HepG2 (cell line): ENCODE data around the gene NAV2. TPM values are rescaled to one million over a fixed set of nuclear protein-coding genes. Genes with fewer than 3 reads are reported as not detected.
A peak's percentile ranks its signal among the peaks of the same experiment; 100 is the strongest.

Experiments
- ATAC-seq: fragments of 200-7000 bp; cut with Tn5 transposase; 3 replicates; pipeline ENCODE4 v1.9.1; 2020; ENCODE audit warnings: mild to moderate bottlenecking, moderate library complexity
- BruUV-seq: library from RNA; stranded (reverse); fragments of 400-500 nt; replicated peaks from 2 replicates; lab custom pipeline; 2021; lab: Mats Ljungman, UMichigan
- CTCF ChIA-PET: fragments of 300-600 bp; formaldehyde crosslinking; extraction: SDS; loops from one replicate; lab custom pipeline; 2021; ENCODE audit warnings: low total read pairs, inconsistent platforms, low intra/inter-chr PET ratio; lab: Yijun Ruan, JAX
- POLR2A ChIA-PET: fragments of 350-600 bp; sonication (Branson Sonifier 250); formaldehyde crosslinking; loops from one replicate; lab custom pipeline; 2020; ENCODE audit warnings: antibody characterized with exemption, inconsistent platforms; lab: Yijun Ruan, JAX
- DNase-seq: peaks from one replicate; pipeline ENCODE4 v3.0.0-alpha.2; 2015; ENCODE audit warnings: low spot score
- FAIRE-seq: peaks from 3 replicates; lab custom pipeline; 2011; peaks lifted over from hg19 to GRCh38; lab: Jason Lieb, UNC
- H2AFZ ChIP-seq: one replicate; pipeline ENCODE4 v1.6.1; 2011; ENCODE audit warnings: low read length, inconsistent platforms
- H3K27ac ChIP-seq: fragments of 300-600 bp; 3 replicates; pipeline ENCODE4 v1.8.0; 2011; ENCODE audit warnings: mixed run types, mild to moderate bottlenecking, mixed read lengths, low read length, inconsistent platforms; ENCODE audit not compliant: insufficient read depth; ENCODE audit errors: extremely low read length
- H3K27me3 ChIP-seq, 2 experiments: fragments of 200-600 bp in 1 of 2; 2 replicates in 1 of 2; 3 replicates in 1 of 2; pipeline versions ENCODE4 v1.6.0 to v1.8.0; 2011; ENCODE audit warnings: low read length in 2 of 2, mild to moderate bottlenecking in 2 of 2, moderate library complexity in 2 of 2, inconsistent platforms in 1 of 2; ENCODE audit not compliant: insufficient read depth in 2 of 2, control insufficient read depth in 1 of 2
- H3K36me3 ChIP-seq, 2 experiments: fragments of 200-600 bp in 1 of 2; replicated peaks in 1 of 2; 2 replicates in 1 of 2; 3 replicates in 1 of 2; pipeline versions ENCODE4 v1.5.1 to v1.8.0; 2011; ENCODE audit warnings: low read length in 2 of 2, inconsistent platforms in 1 of 2; ENCODE audit not compliant: insufficient read depth in 2 of 2, control insufficient read depth in 1 of 2
- H3K4me1 ChIP-seq: 2 replicates; pipeline ENCODE4 v1.5.1; 2012; ENCODE audit warnings: low read length, inconsistent platforms; ENCODE audit not compliant: insufficient read depth
- H3K4me2 ChIP-seq: 2 replicates; pipeline ENCODE4 v1.6.0; 2011; ENCODE audit warnings: low read depth, low read length, inconsistent platforms
- H3K4me3 ChIP-seq, 3 experiments: fragments of 200-600 bp in 1 of 3; sonication (generic), shearing (Covaris generic) in 1 of 3; replicated peaks in 1 of 3; 2 replicates each; pipeline ENCODE4 v1.5.1; 2011 to 2016; ENCODE audit warnings: low read length in 3 of 3, inconsistent platforms in 2 of 3, low read depth in 2 of 3, mild to moderate bottlenecking in 2 of 3, control low read depth in 1 of 3, mixed read lengths in 1 of 3; ENCODE audit not compliant: insufficient read depth in 1 of 3
- H3K79me2 ChIP-seq: one replicate; pipeline ENCODE4 v1.6.1; 2011; ENCODE audit warnings: low read length, inconsistent platforms; ENCODE audit not compliant: insufficient read depth
- H3K9ac ChIP-seq: 2 replicates; pipeline ENCODE4 v1.6.0; 2011; ENCODE audit warnings: mild to moderate bottlenecking, low read depth, low read length, inconsistent platforms; ENCODE audit not compliant: insufficient read depth
- H3K9me3 ChIP-seq: 2 replicates; pipeline ENCODE4 v1.5.1; 2012; ENCODE audit warnings: mild to moderate bottlenecking, low read length
- H4K20me1 ChIP-seq: 2 replicates; pipeline ENCODE4 v1.6.0; 2011; ENCODE audit warnings: inconsistent platforms, mild to moderate bottlenecking, low read length, moderate library complexity; ENCODE audit not compliant: insufficient read depth
- ARNT ChIP-seq: fragments of 450-650 bp; IDR thresholded peaks from 2 replicates; pipeline ENCODE4 v1.6.1; 2017
- CCAR2 ChIP-seq: fragments of 200-400 bp; formaldehyde crosslinking; optimal IDR thresholded peaks from 2 replicates; pipeline ENCODE3; 2018; ENCODE audit warnings: low read depth, mild to moderate bottlenecking, low read length, moderate library complexity
- DDIT3 ChIP-seq: sonication (generic); formaldehyde crosslinking; IDR thresholded peaks from 2 replicates; pipeline ENCODE4 v1.4.0; 2020; ENCODE audit warnings: mild to moderate bottlenecking, missing genetic modification reagents
- DNMT1 ChIP-seq: sonication (generic); formaldehyde crosslinking; IDR thresholded peaks from 2 replicates; pipeline ENCODE4 v1.5.1; 2020; ENCODE audit warnings: mild to moderate bottlenecking, missing genetic modification reagents
- FOXK1 ChIP-seq: sonication (generic); formaldehyde crosslinking; IDR thresholded peaks from 2 replicates; pipeline ENCODE4 v1.4.0; 2020; ENCODE audit warnings: low read depth, missing genetic modification reagents, borderline replicate concordance
- GATAD1 ChIP-seq: IDR thresholded peaks from 2 replicates; pipeline ENCODE4 v1.6.1; 2016; ENCODE audit warnings: missing genetic modification reagents, missing compliant biosample characterization
- HNF1A ChIP-seq, 2 experiments: sonication (generic) in 1 of 2; formaldehyde crosslinking in 1 of 2; IDR thresholded peaks; 2 replicates each; pipeline versions ENCODE4 v1.4.0 to v1.6.1; 2016 to 2020; ENCODE audit warnings: borderline replicate concordance in 1 of 2, low read depth in 1 of 2, mild to moderate bottlenecking in 1 of 2, missing genetic modification reagents in 1 of 2
- JUNB ChIP-seq: sonication (generic); formaldehyde crosslinking; IDR thresholded peaks from 2 replicates; pipeline ENCODE4 v1.8.0; 2022; ENCODE audit warnings: missing genetic modification reagents, mild to moderate bottlenecking, borderline replicate concordance
- KLF15 ChIP-seq: sonication (generic); formaldehyde crosslinking; IDR thresholded peaks from 2 replicates; pipeline ENCODE4 v1.8.1; 2023; ENCODE audit warnings: borderline replicate concordance, mild to moderate bottlenecking, inconsistent platforms, missing genetic modification reagents, mixed read lengths
- MTA3 ChIP-seq: sonication (generic); formaldehyde crosslinking; IDR thresholded peaks from 2 replicates; pipeline ENCODE4 v1.4.0; 2020; ENCODE audit warnings: missing genetic modification reagents
- NR2F1 ChIP-seq, 2 experiments: fragments of 450-650 bp in 1 of 2; formaldehyde crosslinking in 1 of 2; IDR thresholded peaks; 2 replicates each; pipeline versions ENCODE4 v1.5.0 to v1.6.1; 2016 to 2020; ENCODE audit warnings: mild to moderate bottlenecking in 1 of 2, missing compliant biosample characterization in 1 of 2, missing genetic modification reagents in 1 of 2, moderate library complexity in 1 of 2
- NR2F6 ChIP-seq, 2 experiments: IDR thresholded peaks; 2 replicates each; pipeline ENCODE4 v1.6.1; 2016; ENCODE audit warnings: antibody characterized with exemption in 1 of 2, mild to moderate bottlenecking in 1 of 2
- ZBTB21 ChIP-seq: sonication (generic); formaldehyde crosslinking; IDR thresholded peaks from 2 replicates; pipeline ENCODE4 v1.4.0; 2020; ENCODE audit warnings: missing genetic modification reagents
- ZNF20 ChIP-seq: sonication (generic); formaldehyde crosslinking; IDR thresholded peaks from 2 replicates; pipeline ENCODE4 v1.4.0; 2020; ENCODE audit warnings: mild to moderate bottlenecking, moderate library complexity, missing genetic modification reagents
- ZNF207 ChIP-seq: fragments of 450-650 bp; IDR thresholded peaks from 2 replicates; pipeline ENCODE4 v1.6.1; 2016; ENCODE audit warnings: antibody characterized with exemption, borderline replicate concordance
- ZNF644 ChIP-seq: IDR thresholded peaks from 2 replicates; pipeline ENCODE4 v1.6.1; 2016; ENCODE audit warnings: low read depth
- ZNF652 ChIP-seq: IDR thresholded peaks from 2 replicates; pipeline ENCODE4 v1.6.1; 2016; ENCODE audit warnings: low read depth, borderline replicate concordance
- WGBS: methylation state at CpG from one replicate; pipeline ENCODE4 v1.1.6; 2017; ENCODE audit warnings: low lambda C conversion rate; 5-methylcytosine and 5-hydroxymethylcytosine counted together
- in situ Hi-C: cut with HindIII; loops from 2 replicates; pipeline ENCODE4 v1.10.0; 2017; ENCODE audit warnings: low pct_unique_long_range_greater_than_20kb; ENCODE audit not compliant: extremely low pct_ligation_motif_present
- intact Hi-C: fragments of 100-400 bp; cut with micrococcal nuclease; formaldehyde crosslinking; loops from one replicate; pipeline ENCODE4 v1.10.0; 2022; ENCODE audit not compliant: unreplicated experiment
- polyA plus RNA-seq, 8 experiments: library from polyadenylated mRNA; depleted of rRNA in 3 of 8; stranded (reverse) in 7 of 8; unstranded in 1 of 8; fragments of >200 nt; fragmentation: Illumina TruSeq in 4 of 8; extraction: Trizol in 4 of 8; gene quantifications; 2 replicates each; pipeline versions ENCODE4 v1.2.1 to v1.2.3, GENCODE V29; 2011 to 2016; ENCODE audit warnings: low read depth in 4 of 8, missing spikeins in 1 of 8, mixed read lengths in 1 of 8; ENCODE audit not compliant: insufficient read depth in 1 of 8
- total RNA-seq, 5 experiments: library from RNA; depleted of rRNA; stranded (reverse); fragments of >200 nt; fragmentation: Illumina TruSeq; extraction: Trizol; gene quantifications; 2 replicates each; pipeline ENCODE4 v1.2.3, GENCODE V29; 2016; ENCODE audit warnings: low read depth in 1 of 5

NAV2 gene
- total and polyA plus RNA-seq, 2 of the 13 experiments (the other 11 are each of a cell fraction or from before 2014, with no cell fraction given) = 9.3 to 34.6 TPM

- CTCF ChIA-PET = no interaction called here
- POLR2A ChIA-PET = interaction anchor here (0.6 to 4.8 kb wide), 8 partner anchors 16 to 82 kb away, joined by 3 to 67 read pairs (median 6); no protein-coding TSS in a partner anchor
- intact Hi-C loops = no loop called here
- TF ChIP-seq ARNT = no peak
- TF ChIP-seq ZBTB21 (CRISPR knock-in tag) = peak; percentile 74
- TF ChIP-seq CCAR2 = no peak
- TF ChIP-seq KLF15 (CRISPR knock-in tag) = no peak
- TF ChIP-seq ZNF652 (CRISPR knock-in tag) = no peak
- TF ChIP-seq DDIT3 = no peak
- 0 out of 2 replicates have a peak, but pooled peaks have one; percentile 3 for TF ChIP-seq NR2F6 (IDR thresholded peaks at IDR 0.05)
- no peak for TF ChIP-seq NR2F6 (CRISPR knock-in tag; IDR thresholded peaks at IDR 0.05)
- TF ChIP-seq ZNF20 (CRISPR knock-in tag) = no peak
- TF ChIP-seq ZNF644 (CRISPR knock-in tag) = no peak
- TF ChIP-seq JUNB (CRISPR knock-in tag) = peak; percentile 36; the same call in 1 of the 2 replicates
- no peak for TF ChIP-seq MTA3 (CRISPR knock-in tag)
- TF ChIP-seq DNMT1 (CRISPR knock-in tag) = no peak
- peak; percentile 72; the same call in 1 of the 2 replicates for TF ChIP-seq FOXK1 (CRISPR knock-in tag)
- no peak for TF ChIP-seq NR2F1 (CRISPR knock-in tag; IDR thresholded peaks at IDR 0.05)
- no peak for TF ChIP-seq ZNF207
- no peak for TF ChIP-seq HNF1A (IDR thresholded peaks at IDR 0.05; ENCODE audit: low read depth)
- TF ChIP-seq HNF1A (CRISPR knock-in tag; IDR thresholded peaks at IDR 0.05; ENCODE audit: borderline replicate concordance) = no peak
- no peak for TF ChIP-seq GATAD1 (CRISPR knock-in tag)
Observed at GRCh38 chr11:19995145-19995544, 282.5 kb downstream of the NAV2 start.

More at GRCh38 chr11:19995145-19995544, 282.5 kb downstream of the NAV2 start:
- no TSS peak for BruUV-seq
- Histone ChIP-seq H3K27me3 (no peaks in the 10 kb centered on the region), H3K4me3 (no peak overlapping the region), H2AFZ (no peak overlapping the region), H3K9me3 (no peaks in the 10 kb centered on the region), H3K4me2 (peak overlapping the region; percentile 8; the same call in 1 of the 2 replicates), H4K20me1 (no peaks in the 10 kb centered on the region), H3K36me3 (peaks cover 0 to 2% of the 10 kb centered on the region in 2 experiments; a peak in 2 of 5 replicates), H3K79me2 (peaks cover 37% of the 10 kb centered on the region), H3K4me1 (peaks cover 48% of the 10 kb centered on the region), H3K27ac (peak overlapping the region; percentile 13), H3K9ac (no peak overlapping the region)
- FAIRE-seq (no peak), ATAC-seq (peak; percentile 86), DNase-seq (peak; percentile 88)
- 40% methylated on average over 4 of the region's 4 CpGs for WGBS
- in situ Hi-C loops = no loop called here
